HEK293T (cell line): ENCODE measurements around the gene IQGAP3.

ENCODE experiments used
- FOXA1 ChIP-seq: fragments of 450-650 bp; IDR thresholded peaks from 2 replicates; pipeline ENCODE4 v1.6.1; 2016; ENCODE audit warnings: mild to moderate bottlenecking
- FOXK2 ChIP-seq: fragments of 450-650 bp; IDR thresholded peaks from 2 replicates; pipeline ENCODE4 v1.6.1; 2016; ENCODE audit warnings: mild to moderate bottlenecking
- NFRKB ChIP-seq: fragments of 450-650 bp; IDR thresholded peaks from 2 replicates; pipeline ENCODE4 v1.6.1; 2016; ENCODE audit warnings: mild to moderate bottlenecking, moderate library complexity

DNA sequence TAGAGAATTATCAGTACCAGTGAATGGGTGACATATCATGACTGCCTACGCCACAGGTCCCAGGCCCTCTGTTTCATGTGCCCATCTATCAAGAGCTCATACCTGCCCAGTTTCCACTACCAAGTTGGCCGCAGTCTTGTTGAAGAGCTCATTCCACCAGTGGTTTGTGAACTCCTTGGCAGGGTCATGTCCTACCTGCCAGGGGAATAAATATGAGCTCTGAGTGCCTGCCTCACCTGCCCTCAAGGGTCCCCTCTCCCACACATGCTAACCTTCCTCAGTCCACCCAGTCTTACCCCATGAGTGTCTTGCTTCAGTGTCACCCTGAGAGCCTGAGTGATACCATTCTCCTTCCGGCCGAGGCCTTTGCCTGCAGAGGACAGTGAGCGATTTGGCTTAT lies 25.8 kb upstream of the IQGAP3 start:
- TF ChIP-seq NFRKB: no peak
- TF ChIP-seq FOXA1: no peak
- TF ChIP-seq FOXK2: no peak
